Loucy (cell line): ENCODE data around the gene XRCC4.
"Not testable (repeated sequence)": the region's sequence is repeated elsewhere in the genome, so short reads cannot be mapped to it uniquely, and the experiment has no call there.

Experiments
- H2AFZ ChIP-seq: fragments of 200-600 bp; sonication (generic); 2 replicates; pipeline ENCODE4 v1.6.0; 2016; ENCODE audit warnings: antibody characterized with exemption, mild to moderate bottlenecking, low read length, moderate library complexity
- H3F3A ChIP-seq: fragments of 200-600 bp; 2 replicates; pipeline ENCODE4 v1.6.0; 2016; ENCODE audit warnings: antibody characterized with exemption, low read depth, mild to moderate bottlenecking
- H3K27me3 ChIP-seq: fragments of 200-600 bp; sonication (generic); 2 replicates; pipeline ENCODE4 v1.6.1; 2014; ENCODE audit warnings: low read length, mild to moderate bottlenecking; ENCODE audit not compliant: insufficient read depth, poor library complexity, severe bottlenecking
- H3K36me3 ChIP-seq: fragments of 200-600 bp; sonication (generic); 2 replicates; pipeline ENCODE4 v1.6.1; 2016; ENCODE audit warnings: low read length; ENCODE audit not compliant: insufficient read depth
- H3K4me1 ChIP-seq: fragments of 200-600 bp; sonication (generic); 2 replicates; pipeline ENCODE4 v1.5.1; 2014; ENCODE audit warnings: low read length, mild to moderate bottlenecking; ENCODE audit not compliant: insufficient read depth, poor library complexity, severe bottlenecking
- H3K4me2 ChIP-seq: fragments of 200-600 bp; sonication (generic); 2 replicates; pipeline ENCODE4 v1.6.0; 2014; ENCODE audit warnings: antibody characterized with exemption, low read length, low read depth, mild to moderate bottlenecking; ENCODE audit not compliant: poor library complexity, severe bottlenecking
- H3K4me3 ChIP-seq: fragments of 200-600 bp; sonication (generic); 2 replicates; pipeline ENCODE4 v1.5.1; 2014; ENCODE audit warnings: low read length, mild to moderate bottlenecking, mixed read lengths; ENCODE audit not compliant: poor library complexity, severe bottlenecking
- H3K79me2 ChIP-seq: fragments of 200-600 bp; sonication (generic); 2 replicates; pipeline ENCODE4 v1.6.1; 2014; ENCODE audit warnings: low read length; ENCODE audit not compliant: insufficient read depth
- H3K9ac ChIP-seq: fragments of 200-600 bp; sonication (generic); 2 replicates; pipeline ENCODE4 v1.6.0; 2014; ENCODE audit warnings: mild to moderate bottlenecking, low read depth, low read length, moderate library complexity; ENCODE audit not compliant: poor library complexity, severe bottlenecking
- H3K9me2 ChIP-seq: fragments of 200-600 bp; sonication (generic); replicated peaks from 2 replicates; pipeline ENCODE4 v1.6.1; 2016; ENCODE audit warnings: low read depth, low read length, mixed read lengths
- H3K9me3 ChIP-seq: fragments of 200-600 bp; sonication (generic); 2 replicates; pipeline ENCODE4 v1.6.1; 2014; ENCODE audit warnings: mild to moderate bottlenecking, antibody characterized with exemption, low read length, low read depth; ENCODE audit not compliant: insufficient read depth
- H4K20me1 ChIP-seq: fragments of 200-600 bp; sonication (generic); 2 replicates; pipeline ENCODE4 v1.6.0; 2014; ENCODE audit warnings: antibody characterized with exemption, low read length, mild to moderate bottlenecking; ENCODE audit not compliant: insufficient read depth, poor library complexity, severe bottlenecking
- CTCF ChIP-seq: fragments of 200-600 bp; sonication (generic); conservative IDR thresholded peaks from 2 replicates; pipeline ENCODE4 v1.5.1; 2014; ENCODE audit warnings: mild to moderate bottlenecking, antibody characterized with exemption, low read length
- EZH2phosphoT487 ChIP-seq: fragments of 200-600 bp; IDR thresholded peaks from 2 replicates; pipeline ENCODE4 v1.6.1; 2018; ENCODE audit warnings: antibody characterized with exemption, mild to moderate bottlenecking, moderate library complexity, borderline replicate concordance

The XRCC4 gene

GRCh38 chr5:83058726-83059125, 18.6 kb upstream of the XRCC4 start:
- peaks cover 50% of the 10 kb centered on the region for H3K79me2 ChIP-seq

GRCh38 chr5:83059341-83059740, 18.0 kb upstream of the XRCC4 start:
- peaks cover 56% of the 10 kb centered on the region for H3K79me2 ChIP-seq
- peaks cover 37% of the 10 kb centered on the region for H3K36me3 ChIP-seq
- no peak overlapping the region for H3K9ac ChIP-seq
- peaks cover 40% of the 10 kb centered on the region for H3K4me1 ChIP-seq
- no peak overlapping the region for H3K4me3 ChIP-seq
- H3K9me3 ChIP-seq = no peaks in the 10 kb centered on the region
- no peak overlapping the region for H2AFZ ChIP-seq
- peaks cover 24% of the 10 kb centered on the region for H4K20me1 ChIP-seq
- H3K27me3 ChIP-seq = no peaks in the 10 kb centered on the region
- H3K9me2 ChIP-seq = no peaks in the 10 kb centered on the region
- H3F3A ChIP-seq = no peaks in the 10 kb centered on the region
- peak overlapping the region; percentile 41 for H3K4me2 ChIP-seq
- TF ChIP-seq EZH2phosphoT487 = no peak
- no peak for TF ChIP-seq CTCF

More at GRCh38 chr5:83058726-83059125, 18.6 kb upstream of the XRCC4 start:
- Histone ChIP-seq H3K9ac (no peak overlapping the region), H3K36me3 (peaks cover 43% of the 10 kb centered on the region), H3K4me3 (no peak overlapping the region), H3K4me2 (peak overlapping the region; percentile 41), H3K9me3 (no peaks in the 10 kb centered on the region), H3K9me2 (no peaks in the 10 kb centered on the region), H2AFZ (no peak overlapping the region), H3K27me3 (no peaks in the 10 kb centered on the region), H4K20me1 (peaks cover 17% of the 10 kb centered on the region), H3K4me1 (peaks cover 35% of the 10 kb centered on the region), H3F3A (no peaks in the 10 kb centered on the region)
- TF ChIP-seq EZH2phosphoT487 = no peak
- TF ChIP-seq CTCF = no peak

- peaks cover 71% of the 10 kb centered on the region for H3K4me1 ChIP-seq
- H3K36me3 ChIP-seq = peaks cover 3% of the 10 kb centered on the region; the same call in 1 of the 2 replicates
- H3K27me3 ChIP-seq = no peaks in the 10 kb centered on the region
- H3K4me3 ChIP-seq = no peak overlapping the region
- no peak overlapping the region for H3K9ac ChIP-seq
- H3K9me2 ChIP-seq = no peaks in the 10 kb centered on the region
- H2AFZ ChIP-seq = no peak overlapping the region
- no peaks in the 10 kb centered on the region for H3K9me3 ChIP-seq
- TF ChIP-seq CTCF = no peak
- no peak for TF ChIP-seq EZH2phosphoT487
- H3K79me2 ChIP-seq = peaks cover 90% of the 10 kb centered on the region
- peak overlapping the region; percentile 13 for H3K4me2 ChIP-seq
- H4K20me1 ChIP-seq = peaks cover 40% of the 10 kb centered on the region
- H3F3A ChIP-seq = no peaks in the 10 kb centered on the region
These were observed 10.7 kb upstream of the XRCC4 start for GRCh38 chr5:83066548-83067110.

- not testable (repeated sequence) for H3F3A ChIP-seq, H3K9me2 ChIP-seq, H3K9ac ChIP-seq, H3K27me3 ChIP-seq, H3K9me3 ChIP-seq, H2AFZ ChIP-seq, H3K36me3 ChIP-seq, H3K4me2 ChIP-seq, H3K4me3 ChIP-seq
- H3K79me2 ChIP-seq = peaks cover 90% of the 10 kb centered on the region
- peaks cover 78% of the 10 kb centered on the region for H3K4me1 ChIP-seq
- peaks cover 45% of the 10 kb centered on the region for H4K20me1 ChIP-seq
These were observed 10.0 kb upstream of the XRCC4 start for GRCh38 chr5:83067377-83067776.
